GM18858 (cell line): ENCODE results near the gene SNX5.
A peak's percentile ranks its signal among the peaks of the same experiment; 100 is the strongest.

ENCODE experiments used
- ATAC-seq: cut with Tn5 transposase; IDR thresholded peaks from one replicate; pipeline ENCODE4 v1.9.1; 2021; ENCODE audit not compliant: unreplicated experiment

SNX5 gene

GRCh38 chr20:17919149-17919548 lies 49.4 kb downstream of the SNX5 start:
- no peak for ATAC-seq

DNA sequence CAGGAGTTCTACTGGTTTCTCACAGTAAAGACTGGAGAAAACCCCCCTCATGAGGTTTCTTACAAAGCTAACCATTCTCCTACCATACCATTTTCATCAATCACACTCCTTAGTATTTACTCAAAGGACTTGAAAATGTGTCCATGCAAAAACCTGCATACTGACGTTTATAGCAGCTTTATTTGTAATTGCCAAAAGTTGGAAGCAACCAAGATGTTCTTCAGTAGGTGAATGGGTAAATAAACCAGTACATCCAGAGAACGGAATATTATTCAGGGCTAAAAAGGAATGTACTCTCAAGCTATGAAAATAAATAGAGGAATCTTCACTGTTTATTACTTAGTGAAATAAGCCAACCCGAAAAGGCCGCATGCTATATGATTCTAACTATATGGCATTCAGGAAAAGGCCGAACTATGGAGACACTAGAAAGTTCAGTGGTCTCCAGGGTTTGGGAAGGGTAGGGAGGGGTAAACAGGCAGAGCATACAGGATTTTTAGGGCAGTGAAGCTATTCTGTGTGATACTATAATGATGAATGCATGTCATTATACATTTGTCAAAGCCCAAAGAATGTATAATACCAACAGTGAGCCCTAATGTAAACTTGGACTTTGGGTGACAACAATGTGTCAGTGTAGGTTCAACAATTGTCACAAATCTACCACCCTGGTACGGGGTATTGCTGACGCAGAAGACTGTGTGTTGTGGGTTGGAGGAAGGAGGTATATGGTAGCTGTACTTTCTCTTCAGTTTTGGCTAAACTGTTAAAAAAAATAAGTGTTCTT lies 50.6 kb downstream of the SNX5 start:
- no peak for ATAC-seq

GRCh38 chr20:17916433-17916891 lies 52.1 kb downstream of the SNX5 start:
- ATAC-seq = no peak

GRCh38 chr20:17914957-17915356 lies 53.6 kb downstream of the SNX5 start:
- ATAC-seq = no peak

GRCh38 chr20:17912916-17913315 lies 55.7 kb downstream of the SNX5 start:
- no peak for ATAC-seq

- ATAC-seq = no peak
Observed at GRCh38 chr20:17911927-17912326, 56.7 kb downstream of the SNX5 start.

GRCh38 chr20:17910828-17911294 lies 57.7 kb downstream of the SNX5 start:
- no peak for ATAC-seq

DNA sequence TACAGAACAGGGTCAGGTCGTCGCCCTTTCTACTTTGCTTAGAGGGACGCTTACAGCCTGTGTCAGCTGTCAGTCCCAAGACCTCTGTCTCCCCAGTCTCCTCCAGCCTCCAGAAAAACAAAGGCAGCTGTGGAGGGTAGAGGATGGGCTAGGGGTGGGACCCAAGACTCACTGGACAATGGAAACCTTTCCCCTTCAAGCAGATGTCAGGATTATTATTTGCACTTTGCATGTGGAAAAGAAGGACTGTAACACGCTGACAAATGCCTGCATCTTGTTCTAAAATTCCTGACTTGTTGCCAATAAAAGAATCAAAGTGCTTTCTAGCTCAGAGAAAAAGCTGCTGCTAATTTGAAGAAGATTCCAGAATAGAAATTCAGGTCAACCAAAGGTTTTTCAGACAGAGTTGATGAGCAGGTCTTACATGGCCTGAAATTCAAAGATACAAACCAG lies 58.7 kb downstream of the SNX5 start:
- ATAC-seq = no peak

DNA sequence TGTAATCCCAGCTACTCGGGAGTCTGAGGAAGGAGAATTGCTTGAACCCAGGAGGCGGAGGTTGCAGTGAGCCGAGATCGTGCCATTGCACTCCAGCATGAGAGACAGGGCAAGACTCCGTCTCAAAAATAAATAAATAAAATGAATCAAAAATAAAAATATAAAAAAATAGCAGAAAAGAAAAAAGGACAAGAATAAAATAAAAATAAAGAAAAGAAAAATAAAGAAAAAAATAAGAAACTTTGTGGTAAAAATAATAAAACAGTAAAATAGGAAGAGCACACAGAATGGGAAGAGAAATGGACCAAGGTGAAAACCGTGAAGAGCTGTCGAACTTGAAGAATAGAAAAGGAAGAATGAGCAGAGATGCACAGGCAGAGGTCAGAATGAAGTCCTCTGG lies 63.0 kb downstream of the SNX5 start:
- ATAC-seq = no peak

GRCh38 chr20:17904027-17904426 lies 64.6 kb downstream of the SNX5 start:
- ATAC-seq = peak; percentile 83

GRCh38 chr20:17902531-17903083 lies 66.0 kb downstream of the SNX5 start:
- no peak for ATAC-seq

- no peak for ATAC-seq
Observed at GRCh38 chr20:17901971-17902370, 66.6 kb downstream of the SNX5 start.

- no peak for ATAC-seq
Observed at GRCh38 chr20:17898548-17898994, 70.0 kb downstream of the SNX5 start.

DNA sequence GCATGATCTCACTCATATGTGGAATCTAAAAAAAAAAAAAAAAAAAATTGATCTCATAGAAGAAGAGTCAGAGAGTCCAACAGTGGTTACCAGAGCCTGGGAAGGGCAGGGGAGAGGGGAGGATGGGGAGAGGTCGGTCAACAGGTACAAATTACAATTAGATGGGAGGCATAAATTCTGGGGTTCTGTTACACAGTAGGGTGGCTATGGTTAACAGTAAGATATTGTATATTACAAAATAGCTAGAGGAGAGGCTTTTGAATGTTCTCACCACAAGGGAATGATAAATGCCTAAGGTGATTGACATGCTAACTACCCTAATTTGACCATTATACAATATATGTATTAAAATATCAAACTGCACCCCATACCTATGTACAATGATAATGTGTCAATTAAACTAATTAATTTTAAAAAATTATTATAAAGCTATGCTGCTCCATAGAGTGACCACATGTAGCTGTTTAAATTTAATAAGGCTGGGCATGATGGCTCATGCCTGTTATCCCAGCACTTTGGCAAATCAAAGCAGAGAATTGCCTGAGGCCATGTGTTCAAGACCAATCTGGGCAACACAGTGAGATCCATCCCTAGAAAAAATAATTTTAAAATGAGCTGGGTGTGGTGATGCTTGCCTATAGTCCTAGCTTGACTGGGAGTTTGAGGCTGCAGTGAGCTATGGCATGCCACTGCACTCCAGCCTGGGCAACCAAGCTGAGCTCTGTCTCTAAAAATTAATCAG lies 70.9 kb downstream of the SNX5 start:
- ATAC-seq = no peak

GRCh38 chr20:17896771-17897369 lies 71.7 kb downstream of the SNX5 start:
- ATAC-seq = no peak

- ATAC-seq = no peak
Observed at GRCh38 chr20:17896193-17896723, 72.3 kb downstream of the SNX5 start.

GRCh38 chr20:17895641-17896171 lies 72.9 kb downstream of the SNX5 start:
- ATAC-seq = no peak

- ATAC-seq = no peak
Observed at GRCh38 chr20:17893445-17893844, 75.1 kb downstream of the SNX5 start.

GRCh38 chr20:17892189-17892938 lies 76.2 kb downstream of the SNX5 start:
- no peak for ATAC-seq
